CD4-positive, alpha-beta T cell (primary cell): ENCODE data around the gene TCP11. TPM values are rescaled to one million over a fixed set of nuclear protein-coding genes. Genes with fewer than 3 reads are reported as not detected.

ENCODE experiments used
- ATAC-seq: fragments of 200-7000 bp; cut with Tn5 transposase; one replicate; pipeline ENCODE4 v1.10.0; 2022; ENCODE audit warnings: mild to moderate bottlenecking; ENCODE audit not compliant: poor library complexity
- CTCF ChIA-PET: fragments of 350-600 bp; sonication (Branson Sonifier 250); formaldehyde crosslinking; loops from one replicate; lab custom pipeline; 2021; ENCODE audit warnings: antibody characterized with exemption, inconsistent platforms; lab: Charles Lee
- POLR2A ChIA-PET: fragments of 350-600 bp; sonication (Branson Sonifier 250); formaldehyde crosslinking; loops from one replicate; lab custom pipeline; 2021; ENCODE audit warnings: antibody characterized with exemption, inconsistent platforms; lab: Charles Lee
- DNase-seq, 14 experiments: peaks; one replicate each; pipeline ENCODE4 v3.0.0-alpha.2; 2013 to 2020; ENCODE audit warnings: mixed read lengths in 2 of 14
- H3K27ac ChIP-seq, 2 donors: one replicate each; pipeline versions ENCODE4 v1.5.1 to v1.7.0; 2013; ENCODE audit warnings: low read length in 2 of 2, low read depth in 1 of 2, mild to moderate bottlenecking in 1 of 2
- H3K27me3 ChIP-seq, 2 experiments: 1 replicate in 1 of 2; 2 replicates in 1 of 2; pipeline versions ENCODE4 v1.6.1 to v1.7.0; 2013; ENCODE audit warnings: low read length in 2 of 2, control low read depth in 1 of 2, mild to moderate bottlenecking in 1 of 2, moderate library complexity in 1 of 2; ENCODE audit not compliant: insufficient read depth in 2 of 2, control insufficient read depth in 1 of 2
- H3K36me3 ChIP-seq: one replicate; pipeline ENCODE4 v1.6.1; 2013; ENCODE audit warnings: low read length, control low read depth; ENCODE audit not compliant: insufficient read depth
- H3K4me1 ChIP-seq: one replicate; pipeline ENCODE4 v1.6.1; 2013; ENCODE audit warnings: low read length, control low read depth; ENCODE audit not compliant: insufficient read depth
- H3K4me3 ChIP-seq: one replicate; pipeline ENCODE4 v1.5.1; 2013; ENCODE audit warnings: mild to moderate bottlenecking, low read length, moderate library complexity
- H3K9me3 ChIP-seq, 2 experiments: 1 replicate in 1 of 2; 2 replicates in 1 of 2; pipeline versions ENCODE4 v1.6.1 to v1.7.0; 2013; ENCODE audit warnings: low read length in 2 of 2, mild to moderate bottlenecking in 2 of 2, control low read depth in 1 of 2, moderate library complexity in 1 of 2; ENCODE audit not compliant: control insufficient read depth in 1 of 2, insufficient read depth in 1 of 2
- H3K27ac Mint-ChIP-seq: one replicate; pipeline ENCODE4 v1.8.0; 2020; ENCODE audit warnings: mixed read lengths
- H3K27me3 Mint-ChIP-seq: one replicate; pipeline ENCODE4 v1.8.0; 2021; ENCODE audit warnings: mixed read lengths
- H3K36me3 Mint-ChIP-seq: one replicate; pipeline ENCODE4 v1.8.0; 2021; ENCODE audit warnings: low read depth, mixed read lengths
- H3K4me1 Mint-ChIP-seq: one replicate; pipeline ENCODE4 v1.8.0; 2021; ENCODE audit warnings: low read depth, mixed read lengths
- H3K4me3 Mint-ChIP-seq: one replicate; pipeline ENCODE4 v1.8.0; 2020; ENCODE audit warnings: mild to moderate bottlenecking, mixed read lengths
- H3K9me3 Mint-ChIP-seq: one replicate; pipeline ENCODE4 v1.8.0; 2020; ENCODE audit warnings: mixed read lengths
- CTCF ChIP-seq: fragments of 200-600 bp; IDR thresholded peaks from one replicate; pipeline ENCODE4 v1.8.0; 2022; ENCODE audit warnings: antibody characterized with exemption, mild to moderate bottlenecking
- intact Hi-C, 2 experiments: fragments of 100-400 bp; cut with DNase I in 1 of 2; cut with micrococcal nuclease in 1 of 2; formaldehyde crosslinking; loops; one replicate each; pipeline versions ENCODE4 v1.15.1 to v1.9.0; 2023 to 2025; cut with DNase I, micrococcal nuclease
- total RNA-seq, 174 experiments: library from RNA in 2 of 174; stranded (reverse) in 2 of 174; gene quantifications; one replicate each; pipeline ENCODE4 v1.2.3 and lab custom pipeline; 2021 to 2026

Gene TCP11
- total RNA-seq, 2 experiments from 2014 or later: not detected

GRCh38 chr6:35184580-35185301 is 43.6 kb upstream of the TCP11 start:
- no peak for TF ChIP-seq CTCF
- Histone ChIP-seq H3K36me3 (no peaks in the 10 kb centered on the region), H3K27me3 (peaks cover 5 to 12% of the 10 kb centered on the region in 2 experiments), H3K4me3 (no peak overlapping the region), H3K4me1 (no peaks in the 10 kb centered on the region), H3K9me3 (no peaks in the 10 kb centered on the region), H3K27ac (no peak overlapping the region)
- ChIA-PET CTCF (interaction anchor here (0.9 kb wide), 1 partner anchor 198 kb away, joined by 3 read pairs; no protein-coding TSS in a partner anchor), POLR2A (no interaction called here)
- Mint-ChIP-seq H3K27me3 (peaks cover 43% of the 10 kb centered on the region), H3K9me3 (no peaks in the 10 kb centered on the region), H3K4me1 (no peaks in the 10 kb centered on the region), H3K36me3 (no peaks in the 10 kb centered on the region), H3K27ac (no peak overlapping the region), H3K4me3 (no peak overlapping the region)
- intact Hi-C loops: no loop called here
- DNase-seq: no peak
- ATAC-seq: no peak

GRCh38 chr6:35183935-35184334 is 42.8 kb upstream of the TCP11 start:
- Histone ChIP-seq H3K4me1 (no peaks in the 10 kb centered on the region), H3K27me3 (peaks cover 5 to 12% of the 10 kb centered on the region in 2 experiments), H3K27ac (no peak overlapping the region), H3K36me3 (no peaks in the 10 kb centered on the region), H3K9me3 (no peaks in the 10 kb centered on the region), H3K4me3 (no peak overlapping the region)
- intact Hi-C loops: no loop called here
- Mint-ChIP-seq H3K27ac (no peak overlapping the region), H3K36me3 (no peaks in the 10 kb centered on the region), H3K4me3 (no peak overlapping the region), H3K9me3 (no peaks in the 10 kb centered on the region), H3K4me1 (no peaks in the 10 kb centered on the region), H3K27me3 (peaks cover 43% of the 10 kb centered on the region)
- TF ChIP-seq CTCF: no peak
- ChIA-PET CTCF (interaction anchor here (0.9 kb wide), 1 partner anchor 197 kb away, joined by 3 read pairs; no protein-coding TSS in a partner anchor), POLR2A (no interaction called here)
- ATAC-seq (no peak), DNase-seq (no peak)

GRCh38 chr6:35183281-35183680 is 42.1 kb upstream of the TCP11 start:
- Mint-ChIP-seq H3K9me3 (no peaks in the 10 kb centered on the region), H3K27ac (no peak overlapping the region), H3K4me1 (no peaks in the 10 kb centered on the region), H3K27me3 (peaks cover 43% of the 10 kb centered on the region), H3K36me3 (no peaks in the 10 kb centered on the region), H3K4me3 (no peak overlapping the region)
- intact Hi-C loops: no loop called here
- Histone ChIP-seq H3K4me3 (no peak overlapping the region), H3K27ac (no peak overlapping the region), H3K27me3 (peaks cover 5 to 12% of the 10 kb centered on the region in 2 experiments), H3K9me3 (no peaks in the 10 kb centered on the region), H3K4me1 (no peaks in the 10 kb centered on the region), H3K36me3 (no peaks in the 10 kb centered on the region)
- ChIA-PET POLR2A (no interaction called here), CTCF (no interaction called here)
- no peak for TF ChIP-seq CTCF
- no peak for DNase-seq
- ATAC-seq: no peak
